Measurements from ENCODE around the gene RASSF10.

RASSF10 gene

GRCh38 chr11:13036235-13036634, 27.1 kb downstream of the RASSF10 start:
- H3K27ac ChIP-seq (replicated peaks): no peak overlapping the region
- no peak for DNase-seq (ENCODE audit: low read depth in 1 of 2, low spot score in 1 of 2)
- H3K4me3 ChIP-seq (replicated peaks; ENCODE audit: insufficient read depth, low read length): no peak overlapping the region
- TF ChIP-seq POLR2AphosphoS5 (IDR thresholded peaks at IDR 0.05; ENCODE audit: low read depth): no peak
- no peak for TF ChIP-seq REST (IDR thresholded peaks at IDR 0.05; ENCODE audit: insufficient replicate concordance, low read depth)
- no peak for TF ChIP-seq CTCF (IDR thresholded peaks at IDR 0.05; ENCODE audit: insufficient read depth, low read length)
- TF ChIP-seq SPI1 (IDR thresholded peaks at IDR 0.05; ENCODE audit: borderline replicate concordance, low read depth): no peak
- no peak for TF ChIP-seq GABPA (IDR thresholded peaks at IDR 0.05; ENCODE audit: low read depth)
- H3K27me3 ChIP-seq (ENCODE audit: insufficient read depth, poor library complexity, severe bottlenecking): peaks cover 11% of the 10 kb centered on the region

GRCh38 chr11:13038366-13038765, 29.2 kb downstream of the RASSF10 start:
- Histone ChIP-seq H3K4me3 (replicated peaks; ENCODE audit: insufficient read depth, low read length) (no peak overlapping the region), H3K27me3 (ENCODE audit: insufficient read depth, poor library complexity, severe bottlenecking) (peaks cover 17% of the 10 kb centered on the region), H3K27ac (replicated peaks) (no peak overlapping the region)
- no peak for TF ChIP-seq POLR2AphosphoS5 (IDR thresholded peaks at IDR 0.05; ENCODE audit: low read depth)
- TF ChIP-seq CTCF (IDR thresholded peaks at IDR 0.05; ENCODE audit: insufficient read depth, low read length): no peak
- TF ChIP-seq REST (IDR thresholded peaks at IDR 0.05; ENCODE audit: insufficient replicate concordance, low read depth): no peak
- no peak for TF ChIP-seq GABPA (IDR thresholded peaks at IDR 0.05; ENCODE audit: low read depth)
- no peak for TF ChIP-seq SPI1 (IDR thresholded peaks at IDR 0.05; ENCODE audit: borderline replicate concordance, low read depth)
- DNase-seq (ENCODE audit: low read depth in 1 of 2, low spot score in 1 of 2): no peak

- Histone ChIP-seq H3K27me3 (ENCODE audit: insufficient read depth, poor library complexity, severe bottlenecking) (peaks cover 17% of the 10 kb centered on the region), H3K27ac (replicated peaks) (no peak overlapping the region), H3K4me3 (replicated peaks; ENCODE audit: insufficient read depth, low read length) (no peak overlapping the region)
- no peak for TF ChIP-seq GABPA (IDR thresholded peaks at IDR 0.05; ENCODE audit: low read depth)
- TF ChIP-seq CTCF (IDR thresholded peaks at IDR 0.05; ENCODE audit: insufficient read depth, low read length): no peak
- no peak for TF ChIP-seq POLR2AphosphoS5 (IDR thresholded peaks at IDR 0.05; ENCODE audit: low read depth)
- no peak for TF ChIP-seq SPI1 (IDR thresholded peaks at IDR 0.05; ENCODE audit: borderline replicate concordance, low read depth)
- TF ChIP-seq REST (IDR thresholded peaks at IDR 0.05; ENCODE audit: insufficient replicate concordance, low read depth): no peak
- DNase-seq (ENCODE audit: low read depth in 1 of 2, low spot score in 1 of 2): no peak
Observed at GRCh38 chr11:13039126-13039525, 30.0 kb downstream of the RASSF10 start.
